NCI-H2081 (cell line): ENCODE measurements around the gene CLIP1.
"Not testable (repeated sequence)": the region's sequence is repeated elsewhere in the genome, so short reads cannot be mapped to it uniquely, and the experiment has no call there.

ENCODE experiments used
- DNase-seq, 2 experiments: peaks; one replicate each; lab custom pipeline; 2025; lab: John Stamatoyannopoulos, UW

CLIP1 gene

GRCh38 chr12:122435186-122435585 is 12.7 kb upstream of the CLIP1 start:
- DNase-seq = no peak

- DNase-seq = not testable (repeated sequence)
Observed at GRCh38 chr12:122429043-122429442, 6.6 kb upstream of the CLIP1 start.

- DNase-seq = no peak
Observed at GRCh38 chr12:122427403-122427802, 4.9 kb upstream of the CLIP1 start.

GRCh38 chr12:122423258-122424165 is 1.0 kb upstream of the CLIP1 start:
- DNase-seq = peak in 1 of 2 experiments; percentile 39

- DNase-seq = peak; percentile 25 to 39
Observed at GRCh38 chr12:122422730-122423257, 325 bp upstream of the CLIP1 start.

GRCh38 chr12:122421187-122421820 is 1.2 kb downstream of the CLIP1 start:
- DNase-seq = peak in 1 of 2 experiments; percentile 33

- no peak for DNase-seq
Observed at GRCh38 chr12:122420471-122421162, 1.9 kb downstream of the CLIP1 start.

GRCh38 chr12:122419094-122419493 is 3.4 kb downstream of the CLIP1 start:
- not testable (repeated sequence) for DNase-seq

- DNase-seq = not testable (repeated sequence)
Observed at GRCh38 chr12:122415665-122416064, 6.8 kb downstream of the CLIP1 start.

GRCh38 chr12:122413516-122414404 is 8.7 kb downstream of the CLIP1 start:
- DNase-seq = no peak

- no peak for DNase-seq
Observed at GRCh38 chr12:122412851-122413433, 9.5 kb downstream of the CLIP1 start.

GRCh38 chr12:122411537-122411936 is 10.9 kb downstream of the CLIP1 start:
- no peak for DNase-seq

- no peak for DNase-seq
Observed at GRCh38 chr12:122407208-122407607, 15.3 kb downstream of the CLIP1 start.

GRCh38 chr12:122406701-122407164 is 15.7 kb downstream of the CLIP1 start:
- no peak for DNase-seq

GRCh38 chr12:122403831-122404230 is 18.6 kb downstream of the CLIP1 start:
- DNase-seq = no peak

- no peak for DNase-seq
Observed at GRCh38 chr12:122403115-122403770, 19.2 kb downstream of the CLIP1 start.

GRCh38 chr12:122402264-122402663 is 20.2 kb downstream of the CLIP1 start:
- no peak for DNase-seq

- DNase-seq = peak; percentile 40 to 60
Observed at GRCh38 chr12:122399592-122400373, 22.7 kb downstream of the CLIP1 start.

- no peak for DNase-seq
Observed at GRCh38 chr12:122399254-122399591, 23.2 kb downstream of the CLIP1 start.

GRCh38 chr12:122397981-122398380 is 24.5 kb downstream of the CLIP1 start:
- not testable (repeated sequence) for DNase-seq
